Testis (tissue), 3 donors: ENCODE data around the gene ATP13A2. TPM values are rescaled to one million over a fixed set of nuclear protein-coding genes. Genes with fewer than 3 reads are reported as not detected.

Experiments used
- DNase-seq: peaks from one replicate; pipeline ENCODE4 v3.0.0-alpha.2; 2019
- H3K27ac ChIP-seq, 2 donors: fragments of 200-600 bp; sonication (generic); one replicate each; pipeline ENCODE4 v1.5.1; 2019
- H3K27me3 ChIP-seq: fragments of 200-600 bp; sonication (generic); one replicate; pipeline ENCODE4 v1.5.1; 2019
- H3K36me3 ChIP-seq: fragments of 200-600 bp; sonication (generic); one replicate; pipeline ENCODE4 v1.5.1; 2017; ENCODE audit warnings: low read depth; ENCODE audit errors: missing control alignments
- H3K4me1 ChIP-seq: fragments of 200-600 bp; sonication (generic); one replicate; pipeline ENCODE4 v1.5.1; 2019
- H3K4me3 ChIP-seq, 2 donors: fragments of 200-600 bp; sonication (generic); one replicate each; pipeline ENCODE4 v1.5.1; 2017 to 2019
- H3K9me3 ChIP-seq: fragments of 200-600 bp; sonication (generic); one replicate; pipeline ENCODE4 v1.5.1; 2017
- CTCF ChIP-seq, 3 experiments: fragments of 450-650 bp in 2 of 3; fragments of 200-600 bp in 1 of 3; sonication (generic) in 1 of 3; IDR thresholded peaks; one replicate each; pipeline ENCODE4 v1.5.1; 2016 to 2019; ENCODE audit warnings: antibody characterized with exemption in 3 of 3, mild to moderate bottlenecking in 2 of 3, moderate library complexity in 1 of 3
- POLR2A ChIP-seq: fragments of 450-650 bp; IDR thresholded peaks from one replicate; pipeline ENCODE4 v1.6.1; 2017; ENCODE audit warnings: antibody characterized with exemption, mild to moderate bottlenecking, moderate library complexity
- WGBS, 2 donors: methylation state at CpG; one replicate each; pipeline ENCODE4 v1.1.5; 2018; 5-methylcytosine and 5-hydroxymethylcytosine counted together
- intact Hi-C: fragments of 100-400 bp; cut with DNase I; formaldehyde crosslinking; loops from one replicate; pipeline ENCODE4 v1.15.1; 2023; ENCODE audit warnings: low total_unique reads
- polyA plus RNA-seq: library from polyadenylated mRNA; stranded (reverse); fragments of 350-450 nt; fragmentation: Illumina TruSeq; extraction: RNeasy Lipid Tissue Mini Kit (QIAGEN cat#74804); gene quantifications from one replicate; pipeline ENCODE4 v1.2.3, GENCODE V29; 2014; ENCODE audit warnings: low read depth, low replicate concordance; ENCODE audit not compliant: insufficient read depth
- total RNA-seq, 2 donors: library from RNA; depleted of rRNA; stranded (reverse); fragments of >200 nt; gene quantifications; one replicate each; pipeline ENCODE4 v1.2.3, GENCODE V29; 2016

The ATP13A2 gene
- total and polyA plus RNA-seq, 3 donors from 2014 or later, result 36.9 to 45.6 (median 42.4) TPM

GRCh38 chr1:16993521-16994038 is 18.1 kb downstream of the ATP13A2 start:
- no peaks in the 10 kb centered on the region for H3K36me3 ChIP-seq

GRCh38 chr1:16992675-16993074 is 19.1 kb downstream of the ATP13A2 start:
- intact Hi-C loops, result no loop called here
- DNase-seq, result no peak
- no peak for TF ChIP-seq CTCF (IDR thresholded peaks at IDR 0.05)
- TF ChIP-seq POLR2A, result no peak
- H3K36me3 ChIP-seq, result no peaks in the 10 kb centered on the region
- no peaks in the 10 kb centered on the region for H3K4me1 ChIP-seq
- H3K4me3 ChIP-seq, result no peak overlapping the region
- H3K27me3 ChIP-seq, result no peaks in the 10 kb centered on the region
- no peaks in the 10 kb centered on the region for H3K9me3 ChIP-seq
- H3K27ac ChIP-seq, result no peak overlapping the region
- WGBS, 2 donors, result 92 to 99% methylated on average over 8 to 9 of the region's 9 CpGs

More at GRCh38 chr1:16993521-16994038, 18.1 kb downstream of the ATP13A2 start:
- Histone ChIP-seq H3K27ac (no peak overlapping the region), H3K4me3 (no peak overlapping the region), H3K27me3 (no peaks in the 10 kb centered on the region), H3K4me1 (no peaks in the 10 kb centered on the region), H3K9me3 (no peaks in the 10 kb centered on the region)
- TF ChIP-seq POLR2A, result no peak
- no peak for TF ChIP-seq CTCF (IDR thresholded peaks at IDR 0.05)
- no peak for DNase-seq
- intact Hi-C loops, result no loop called here
- 92 to 93% methylated on average over 10 to 15 of the region's 15 CpGs for WGBS, 2 donors

- Histone ChIP-seq H3K27me3 (no peaks in the 10 kb centered on the region), H3K4me3 (no peak overlapping the region), H3K4me1 (no peaks in the 10 kb centered on the region), H3K9me3 (no peaks in the 10 kb centered on the region), H3K36me3 (no peaks in the 10 kb centered on the region), H3K27ac (no peak overlapping the region)
- TF ChIP-seq CTCF (IDR thresholded peaks at IDR 0.05) (no peak), POLR2A (no peak)
- intact Hi-C loops, result no loop called here
- no peak for DNase-seq
- WGBS, 2 donors, result 95% methylated on average over 11 of the region's 12 CpGs; no CpG with 5 or more reads in 1 of the 2 donors
Observed at GRCh38 chr1:16992102-16992501, 19.6 kb downstream of the ATP13A2 start.

- 95 to 98% methylated on average over 7 to 12 of the region's 12 CpGs for WGBS, 2 donors
- H3K9me3 ChIP-seq, result no peaks in the 10 kb centered on the region
- no peak for DNase-seq
- H3K4me3 ChIP-seq, result no peak overlapping the region
- TF ChIP-seq CTCF (IDR thresholded peaks at IDR 0.05) (no peak), POLR2A (no peak)
- intact Hi-C loops, result no loop called here
- H3K4me1 ChIP-seq, result no peaks in the 10 kb centered on the region
- no peak overlapping the region for H3K27ac ChIP-seq
- H3K36me3 ChIP-seq, result no peaks in the 10 kb centered on the region
- H3K27me3 ChIP-seq, result no peaks in the 10 kb centered on the region
Observed at GRCh38 chr1:16991571-16991970, 20.2 kb downstream of the ATP13A2 start.

- 93 to 95% methylated on average over 12 to 22 of the region's 22 CpGs for WGBS, 2 donors
- no peak overlapping the region for H3K27ac ChIP-seq
- H3K4me3 ChIP-seq, result no peak overlapping the region
- no peak for TF ChIP-seq CTCF (IDR thresholded peaks at IDR 0.05)
- TF ChIP-seq POLR2A, result no peak
- no peak for DNase-seq
- no peaks in the 10 kb centered on the region for H3K9me3 ChIP-seq
- intact Hi-C loops, result no loop called here
- no peaks in the 10 kb centered on the region for H3K4me1 ChIP-seq
- H3K36me3 ChIP-seq, result no peaks in the 10 kb centered on the region
- H3K27me3 ChIP-seq, result no peaks in the 10 kb centered on the region
Observed at GRCh38 chr1:16989676-16990391, 21.9 kb downstream of the ATP13A2 start.
